Vagina (tissue), 2 donors: ENCODE results near the gene FADS3.

ENCODE experiments used
- CTCF ChIP-seq, 3 experiments: fragments of 450-650 bp in 2 of 3; fragments of 200-600 bp in 1 of 3; sonication (generic) in 1 of 3; IDR thresholded peaks; one replicate each; pipeline ENCODE4 v1.5.1; 2017 to 2019; ENCODE audit warnings: antibody characterized with exemption in 3 of 3, mild to moderate bottlenecking in 2 of 3, moderate library complexity in 2 of 3
- POLR2A ChIP-seq, 2 donors: fragments of 450-650 bp; IDR thresholded peaks; one replicate each; pipeline ENCODE4 v1.6.1; 2017; ENCODE audit warnings: antibody characterized with exemption in 2 of 2, mild to moderate bottlenecking in 2 of 2, moderate library complexity in 2 of 2
- POLR2AphosphoS5 ChIP-seq, 2 donors: sonication (generic); formaldehyde crosslinking; IDR thresholded peaks; one replicate each; pipeline ENCODE4 v1.9.0; 2017; ENCODE audit warnings: antibody characterized with exemption in 2 of 2, mild to moderate bottlenecking in 2 of 2, low read depth in 1 of 2; ENCODE audit not compliant: insufficient read depth in 1 of 2

- TF ChIP-seq CTCF (IDR thresholded peaks at IDR 0.05) (no peak), POLR2A (IDR thresholded peaks at IDR 0.05) (no peak), POLR2AphosphoS5 (IDR thresholded peaks at IDR 0.05; ENCODE audit: insufficient read depth in 1 of 2, low read depth in 1 of 2) (no peak)
Measured at GRCh38 chr11:61833471-61833870, 57.9 kb downstream of the FADS3 start.
